Measurements from ENCODE around the gene ZMYND12. TPM values are rescaled to one million over a fixed set of nuclear protein-coding genes. Genes with fewer than 3 reads are reported as not detected.

The ZMYND12 gene
- polyA plus RNA-seq, 1 of the 3 experiments (the other 2 are of a cell fraction): 0.18 TPM

- CTCF ChIA-PET: no interaction called here
These were observed 37.3 kb downstream of the ZMYND12 start for GRCh38 chr1:42418516-42418915.

GRCh38 chr1:42417166-42417565 lies 38.7 kb downstream of the ZMYND12 start:
- ChIA-PET CTCF (interaction anchor here (0.6 to 0.7 kb wide), 2 partner anchors 55 to 994 kb away, joined by 3 read pairs; no protein-coding TSS in a partner anchor), POLR2A (no interaction called here)
- no peak overlapping the region for H3K9ac ChIP-seq
- no peaks in the 10 kb centered on the region for H3F3A ChIP-seq (replicated peaks; ENCODE audit: insufficient read depth)
- 67% methylated on average over 1 of the region's 3 CpGs for WGBS (ENCODE audit: low lambda C conversion rate)
- H3K79me2 ChIP-seq (ENCODE audit: insufficient read depth): no peaks in the 10 kb centered on the region
- no peak overlapping the region for H2AFZ ChIP-seq (ENCODE audit: low read depth)
- H3K9me3 ChIP-seq: no peaks in the 10 kb centered on the region
- H3K4me2 ChIP-seq: no peak overlapping the region
- TF ChIP-seq SMC3 (IDR thresholded peaks at IDR 0.05; ENCODE audit: low read depth, low read length) (no peak), EP300 (IDR thresholded peaks at IDR 0.05; ENCODE audit: borderline replicate concordance in 1 of 2, low read depth in 1 of 2, low read length in 1 of 2) (no peak), USF1 (IDR thresholded peaks at IDR 0.05; ENCODE audit: borderline replicate concordance, low read depth) (no peak), POLR2AphosphoS5 (IDR thresholded peaks at IDR 0.05; ENCODE audit: low read depth, low read length) (no peak), RCOR1 (IDR thresholded peaks at IDR 0.05; ENCODE audit: low read length) (no peak), TAF1 (IDR thresholded peaks at IDR 0.05; ENCODE audit: borderline replicate concordance, low read depth, low read length) (no peak), YY1 (IDR thresholded peaks at IDR 0.05; ENCODE audit: low read depth) (no peak), GATA2 (CRISPR knock-in tag; IDR thresholded peaks at IDR 0.05) (no peak), USF2 (IDR thresholded peaks at IDR 0.05; ENCODE audit: borderline replicate concordance, low read depth, low read length) (no peak), FOSL2 (IDR thresholded peaks at IDR 0.05; ENCODE audit: borderline replicate concordance, low read depth) (no peak), RAD21 (IDR thresholded peaks at IDR 0.05; ENCODE audit: low read length) (no peak), MXI1 (IDR thresholded peaks at IDR 0.05; ENCODE audit: low read depth, low read length) (no peak)
- H3K9me2 ChIP-seq: no peaks in the 10 kb centered on the region
- H3K36me3 ChIP-seq (replicated peaks in 1 of 2; ENCODE audit: control insufficient read depth in 1 of 2, insufficient read depth in 2 of 2, low read length in 1 of 2): no peaks in the 10 kb centered on the region
- no peaks in the 10 kb centered on the region; the same call in 1 of the 2 replicates for H3K27me3 ChIP-seq (ENCODE audit: insufficient read depth)
- no peak overlapping the region for H3K27ac ChIP-seq (ENCODE audit: low read depth in 2 of 2, low read length in 1 of 2)
- H3K4me3 ChIP-seq (ENCODE audit: low read depth in 2 of 2, low read length in 1 of 2): no peak overlapping the region
- no peak for DNase-seq
- H3K4me1 ChIP-seq (ENCODE audit: control insufficient read depth in 1 of 2, insufficient read depth in 2 of 2, low read depth in 1 of 2, low read length in 1 of 2): peaks cover 6 to 29% of the 10 kb centered on the region in 2 experiments; a peak in 3 of 4 replicates
- H4K20me1 ChIP-seq (ENCODE audit: insufficient read depth): no peaks in the 10 kb centered on the region

More at GRCh38 chr1:42418516-42418915, 37.3 kb downstream of the ZMYND12 start:
- no peak overlapping the region for H3K4me3 ChIP-seq (ENCODE audit: low read depth in 2 of 2, low read length in 1 of 2)
- no peaks in the 10 kb centered on the region for H3K79me2 ChIP-seq (ENCODE audit: insufficient read depth)
- no peaks in the 10 kb centered on the region for H3K36me3 ChIP-seq (replicated peaks in 1 of 2; ENCODE audit: control insufficient read depth in 1 of 2, insufficient read depth in 2 of 2, low read length in 1 of 2)
- H4K20me1 ChIP-seq (ENCODE audit: insufficient read depth): no peaks in the 10 kb centered on the region
- peaks cover 6 to 29% of the 10 kb centered on the region in 2 experiments; a peak in 3 of 4 replicates for H3K4me1 ChIP-seq (ENCODE audit: control insufficient read depth in 1 of 2, insufficient read depth in 2 of 2, low read depth in 1 of 2, low read length in 1 of 2)
- no peaks in the 10 kb centered on the region for H3K9me3 ChIP-seq
- no peaks in the 10 kb centered on the region for H3K9me2 ChIP-seq
- H3K9ac ChIP-seq: no peak overlapping the region
- TF ChIP-seq ELF1 (IDR thresholded peaks at IDR 0.05) (no peak), GABPA (IDR thresholded peaks at IDR 0.05; ENCODE audit: low read depth) (no peak), GATA2 (CRISPR knock-in tag; IDR thresholded peaks at IDR 0.05) (no peak), FOXJ3 (CRISPR knock-in tag; IDR thresholded peaks at IDR 0.05) (no peak), NFIC (IDR thresholded peaks at IDR 0.05; ENCODE audit: borderline replicate concordance) (no peak), EP300 (IDR thresholded peaks at IDR 0.05; ENCODE audit: borderline replicate concordance in 1 of 2, low read depth in 1 of 2, low read length in 1 of 2) (no peak), NRF1 (IDR thresholded peaks at IDR 0.05; ENCODE audit: low read depth, low read length) (no peak), USF1 (IDR thresholded peaks at IDR 0.05; ENCODE audit: borderline replicate concordance, low read depth) (no peak), FOXM1 (IDR thresholded peaks at IDR 0.05; ENCODE audit: low read depth) (no peak), USF2 (IDR thresholded peaks at IDR 0.05; ENCODE audit: borderline replicate concordance, low read depth, low read length) (no peak), RFX5 (IDR thresholded peaks at IDR 0.05; ENCODE audit: low read length) (no peak), PBX3 (IDR thresholded peaks at IDR 0.05) (no peak), YY1 (IDR thresholded peaks at IDR 0.05; ENCODE audit: low read depth) (no peak), FOSL2 (IDR thresholded peaks at IDR 0.05; ENCODE audit: borderline replicate concordance, low read depth) (no peak), MEF2A (IDR thresholded peaks at IDR 0.05; ENCODE audit: borderline replicate concordance, low read depth) (no peak)
- WGBS (ENCODE audit: low lambda C conversion rate): 100% methylated on average over 1 of the region's 1 CpG
- POLR2A ChIA-PET: no interaction called here
- no peak overlapping the region for H3K27ac ChIP-seq (ENCODE audit: low read depth in 2 of 2, low read length in 1 of 2)
- no peaks in the 10 kb centered on the region for H3F3A ChIP-seq (replicated peaks; ENCODE audit: insufficient read depth)
- no peak for DNase-seq
- H3K27me3 ChIP-seq (ENCODE audit: insufficient read depth): no peaks in the 10 kb centered on the region; the same call in 1 of the 2 replicates
- no peak overlapping the region for H2AFZ ChIP-seq (ENCODE audit: low read depth)
- no peak overlapping the region for H3K4me2 ChIP-seq

Measured in SK-N-SH (cell line).